MCF 10A (cell line): Measurements from ENCODE around the gene NR2F1-AS1. TPM values are rescaled to one million over a fixed set of nuclear protein-coding genes. Genes with fewer than 3 reads are reported as not detected.

Source experiments
- BruUV-seq: library from RNA; stranded (reverse); fragments of 400-500 nt; replicated peaks from 2 replicates; lab custom pipeline; 2021; lab: Mats Ljungman, UMichigan
- CTCF ChIA-PET: fragments of 300-600 bp; sonication (Branson Sonifier 250); formaldehyde crosslinking; extraction: SDS; loops from one replicate; lab custom pipeline; 2021; ENCODE audit warnings: antibody characterized with exemption, inconsistent platforms; lab: Yijun Ruan, JAX
- POLR2A ChIA-PET: fragments of 300-600, 350-650 bp; sonication (Branson Sonifier 250); formaldehyde crosslinking; extraction: SDS; loops from one replicate; lab custom pipeline; 2020; ENCODE audit warnings: antibody characterized with exemption, inconsistent platforms; lab: Yijun Ruan, JAX
- DNase-seq: peaks from one replicate; pipeline ENCODE4 v3.0.0-alpha.2; 2018; ENCODE audit not compliant: unreplicated experiment
- H3K27ac Mint-ChIP-seq: one replicate; pipeline ENCODE4 v1.8.0; 2022; ENCODE audit warnings: mild to moderate bottlenecking, low read depth, mixed read lengths; ENCODE audit not compliant: unreplicated experiment
- H3K27me3 Mint-ChIP-seq: one replicate; pipeline ENCODE4 v1.8.0; 2022; ENCODE audit warnings: mixed read lengths; ENCODE audit not compliant: insufficient read depth, unreplicated experiment
- H3K36me3 Mint-ChIP-seq: one replicate; pipeline ENCODE4 v1.8.0; 2022; ENCODE audit warnings: mild to moderate bottlenecking, moderate library complexity, mixed read lengths; ENCODE audit not compliant: insufficient read depth, unreplicated experiment
- H3K4me1 Mint-ChIP-seq: one replicate; pipeline ENCODE4 v1.8.0; 2022; ENCODE audit warnings: mixed read lengths; ENCODE audit not compliant: insufficient read depth, unreplicated experiment
- H3K4me3 Mint-ChIP-seq: one replicate; pipeline ENCODE4 v1.8.0; 2022; ENCODE audit warnings: mild to moderate bottlenecking, moderate library complexity, mixed read lengths; ENCODE audit not compliant: unreplicated experiment
- H3K9me3 Mint-ChIP-seq: one replicate; pipeline ENCODE4 v1.8.0; 2022; ENCODE audit warnings: mixed read lengths; ENCODE audit not compliant: unreplicated experiment
- intact Hi-C: fragments of 100-400 bp; cut with micrococcal nuclease; formaldehyde crosslinking; loops from 2 replicates; pipeline ENCODE4 v1.14.1; 2022
- total RNA-seq: library from RNA; stranded (reverse); gene quantifications from 2 replicates; pipeline ENCODE4 v1.2.3, GENCODE V29; 2022
- TF ChIP-seq, protein P1 (sequence below): fragments of 200-600 bp; IDR thresholded peaks from one replicate; pipeline ENCODE4 v1.8.0; 2022; ENCODE audit warnings: antibody characterized with exemption, mild to moderate bottlenecking; ENCODE audit not compliant: unreplicated experiment

The NR2F1-AS1 gene
- total RNA-seq, 1 experiment from 2014 or later: 3.2 TPM

- POLR2A ChIA-PET: no interaction called here
- Mint-ChIP-seq H3K9me3 (no peaks in the 10 kb centered on the region), H3K4me1 (no peaks in the 10 kb centered on the region)
Observed at GRCh38 chr5:93422652-93423280, 158.3 kb downstream of the NR2F1-AS1 start.

GRCh38 chr5:93421987-93422401, 159.0 kb downstream of the NR2F1-AS1 start:
- Mint-ChIP-seq H3K9me3 (no peaks in the 10 kb centered on the region), H3K27ac (no peak overlapping the region), H3K36me3 (no peaks in the 10 kb centered on the region), H3K4me1 (no peaks in the 10 kb centered on the region), H3K27me3 (no peaks in the 10 kb centered on the region), H3K4me3 (no peak overlapping the region)
- TF ChIP-seq, protein P1, sequence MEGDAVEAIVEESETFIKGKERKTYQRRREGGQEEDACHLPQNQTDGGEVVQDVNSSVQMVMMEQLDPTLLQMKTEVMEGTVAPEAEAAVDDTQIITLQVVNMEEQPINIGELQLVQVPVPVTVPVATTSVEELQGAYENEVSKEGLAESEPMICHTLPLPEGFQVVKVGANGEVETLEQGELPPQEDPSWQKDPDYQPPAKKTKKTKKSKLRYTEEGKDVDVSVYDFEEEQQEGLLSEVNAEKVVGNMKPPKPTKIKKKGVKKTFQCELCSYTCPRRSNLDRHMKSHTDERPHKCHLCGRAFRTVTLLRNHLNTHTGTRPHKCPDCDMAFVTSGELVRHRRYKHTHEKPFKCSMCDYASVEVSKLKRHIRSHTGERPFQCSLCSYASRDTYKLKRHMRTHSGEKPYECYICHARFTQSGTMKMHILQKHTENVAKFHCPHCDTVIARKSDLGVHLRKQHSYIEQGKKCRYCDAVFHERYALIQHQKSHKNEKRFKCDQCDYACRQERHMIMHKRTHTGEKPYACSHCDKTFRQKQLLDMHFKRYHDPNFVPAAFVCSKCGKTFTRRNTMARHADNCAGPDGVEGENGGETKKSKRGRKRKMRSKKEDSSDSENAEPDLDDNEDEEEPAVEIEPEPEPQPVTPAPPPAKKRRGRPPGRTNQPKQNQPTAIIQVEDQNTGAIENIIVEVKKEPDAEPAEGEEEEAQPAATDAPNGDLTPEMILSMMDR: no peak
- intact Hi-C loops: no loop called here
- DNase-seq: no peak
- CTCF ChIA-PET: interaction anchor here (0.5 kb wide), 1 partner anchor 646 kb away, joined by 3 read pairs; no protein-coding TSS in a partner anchor
- no TSS peak for BruUV-seq
- POLR2A ChIA-PET: no interaction called here

More at GRCh38 chr5:93422652-93423280, 158.3 kb downstream of the NR2F1-AS1 start:
- DNase-seq: no peak
- Mint-ChIP-seq H3K36me3 (no peaks in the 10 kb centered on the region), H3K4me3 (no peak overlapping the region), H3K27me3 (no peaks in the 10 kb centered on the region), H3K27ac (no peak overlapping the region)
- intact Hi-C loops: no loop called here
- BruUV-seq: no TSS peak
- CTCF ChIA-PET: no interaction called here
- TF ChIP-seq, protein P1: no peak

- DNase-seq: no peak
- no peaks in the 10 kb centered on the region for H3K9me3 Mint-ChIP-seq
- H3K27me3 Mint-ChIP-seq: no peaks in the 10 kb centered on the region
- no peak overlapping the region for H3K27ac Mint-ChIP-seq
- H3K36me3 Mint-ChIP-seq: no peaks in the 10 kb centered on the region
- ChIA-PET POLR2A (no interaction called here), CTCF (interaction anchor here (0.5 kb wide), 2 partner anchors 187 to 646 kb away, joined by 3 to 6 read pairs; no protein-coding TSS in a partner anchor)
- TF ChIP-seq, protein P1: no peak
- BruUV-seq: no TSS peak
- no peak overlapping the region for H3K4me3 Mint-ChIP-seq
- intact Hi-C loops: no loop called here
- no peaks in the 10 kb centered on the region for H3K4me1 Mint-ChIP-seq
Observed at GRCh38 chr5:93421468-93421867, 159.6 kb downstream of the NR2F1-AS1 start.

DNA sequence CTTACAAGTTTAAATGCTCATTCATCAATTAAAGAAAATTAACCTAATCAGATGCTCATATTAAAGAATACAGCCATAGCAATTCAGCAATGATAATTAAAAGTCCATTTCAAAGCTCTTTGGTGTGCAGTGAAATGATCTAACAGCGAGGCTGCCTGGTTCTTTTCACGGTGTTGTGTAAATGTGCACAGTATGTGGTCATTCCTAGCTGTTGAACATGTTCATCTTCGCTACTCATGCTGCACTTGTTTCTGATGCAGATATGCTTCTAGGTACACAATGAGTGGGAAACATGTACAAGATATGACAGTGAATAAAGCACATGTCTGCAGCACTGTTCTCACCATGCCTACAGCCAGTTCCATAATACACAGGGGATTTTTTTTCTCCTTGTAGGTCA, 163.5 kb downstream of the NR2F1-AS1 start:
- BruUV-seq: no TSS peak
- TF ChIP-seq, protein P1: no peak
- Mint-ChIP-seq H3K36me3 (no peaks in the 10 kb centered on the region), H3K4me3 (no peak overlapping the region), H3K27me3 (no peaks in the 10 kb centered on the region), H3K9me3 (no peaks in the 10 kb centered on the region), H3K4me1 (no peaks in the 10 kb centered on the region), H3K27ac (no peak overlapping the region)
- ChIA-PET CTCF (no interaction called here), POLR2A (interaction anchor here (1.5 kb wide), 1 partner anchor 13 kb away, joined by 5 read pairs; no protein-coding TSS in a partner anchor)
- intact Hi-C loops: no loop called here
- no peak for DNase-seq
